SH-SY5Y (cell line): ENCODE measurements around the gene IPMK.

Source experiments
- GATA2 ChIP-seq: IDR thresholded peaks from 2 replicates; pipeline ENCODE4 v1.6.1; 2011; ENCODE audit warnings: mild to moderate bottlenecking, low read depth, low read length
- GATA3 ChIP-seq: IDR thresholded peaks from 2 replicates; pipeline ENCODE4 v1.6.1; 2011; ENCODE audit warnings: low read depth, mild to moderate bottlenecking, low read length, moderate library complexity

GRCh38 chr10:58269782-58270290 is 2.1 kb upstream of the IPMK start:
- TF ChIP-seq GATA3 = no peak
- TF ChIP-seq GATA2 = no peak
